IPS-NIHi7 (cell line): ENCODE results near the gene EBPL.
"Not testable (repeated sequence)": the region's sequence is repeated elsewhere in the genome, so short reads cannot be mapped to it uniquely, and the experiment has no call there.

Experiments
- DNase-seq: peaks from one replicate; pipeline ENCODE4 v3.0.0; 2012; ENCODE audit warnings: mixed read lengths; ENCODE audit errors: extremely low spot score

The EBPL gene

DNA sequence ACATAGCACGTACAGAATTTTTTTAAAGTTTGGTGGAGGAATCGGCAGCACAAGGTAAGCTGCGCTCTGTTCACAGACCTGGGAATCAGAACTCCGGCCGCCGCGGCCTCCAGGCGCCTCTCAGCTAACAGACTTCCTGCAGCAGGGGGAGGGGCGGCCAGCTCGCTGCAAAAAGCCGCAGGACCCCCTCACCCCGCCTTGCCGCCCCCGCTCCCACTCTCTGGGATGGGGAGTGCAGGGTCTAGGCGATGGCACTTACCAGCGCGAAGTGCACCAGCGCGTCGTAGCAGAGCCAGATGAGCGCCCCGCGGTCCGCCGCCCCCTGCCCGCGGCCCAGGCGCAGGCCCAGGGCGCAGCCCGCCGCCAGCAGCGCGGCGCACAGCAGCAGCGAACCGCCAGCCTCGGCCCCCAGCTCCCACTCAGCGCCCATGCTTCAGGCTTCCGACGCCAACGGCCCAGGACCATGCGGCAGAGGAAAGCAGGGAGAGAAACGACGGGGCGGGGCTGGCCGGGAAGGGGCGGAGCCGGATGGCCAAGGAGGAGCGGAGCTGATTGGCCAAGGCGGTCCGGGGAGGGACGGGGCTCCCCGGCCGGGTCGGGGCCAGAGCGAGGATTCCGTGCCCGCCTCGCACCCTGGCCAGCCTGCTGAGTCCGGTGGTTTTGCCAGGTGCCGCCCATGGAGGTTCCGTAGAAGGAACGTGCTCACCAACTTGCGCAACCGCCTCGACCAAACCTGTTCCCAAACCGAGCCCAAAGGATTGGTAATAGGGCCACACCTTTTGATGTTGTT, at the start of gene EBPL:
TSS of gene EBPL (minus strand) at position 492 of the 790 bp plus-strand sequence. CDS start at position 430, 62 bp downstream.
- peak; percentile 98 for DNase-seq

- no peak for DNase-seq
Measured at GRCh38 chr13:49740870-49741269, 49.6 kb upstream of the EBPL start.

DNA sequence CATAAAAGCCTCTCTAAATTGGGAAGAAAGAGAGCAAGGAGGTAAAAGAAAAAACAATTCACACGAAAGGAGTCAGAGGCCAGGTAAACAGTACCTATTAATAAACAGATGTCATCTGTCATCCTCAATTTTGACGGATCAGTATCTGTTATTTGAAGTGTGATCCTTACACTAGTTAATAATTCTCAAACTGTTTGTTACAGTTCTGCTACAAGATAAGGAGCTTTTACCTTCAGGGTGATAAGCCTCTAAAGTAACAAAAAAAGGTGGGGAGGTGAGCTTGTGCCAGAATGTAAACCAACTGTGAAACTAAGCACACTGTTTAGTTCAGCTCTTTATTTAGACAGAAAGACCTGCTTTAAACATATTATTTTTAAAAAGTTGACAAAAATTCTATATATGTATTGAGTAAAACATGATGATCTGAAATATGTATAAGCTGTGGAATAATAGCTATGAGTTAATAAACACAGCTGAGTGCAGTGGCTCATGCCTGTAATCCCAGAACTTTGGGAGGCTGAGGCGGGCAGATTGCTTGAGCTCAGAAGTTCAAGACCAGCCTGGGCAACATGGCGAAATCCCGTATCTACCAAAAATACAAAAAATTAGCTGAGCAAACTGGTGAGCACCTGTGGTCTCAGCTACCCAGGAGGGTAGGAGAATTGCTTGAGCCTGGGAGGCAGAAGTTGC, 48.4 kb upstream of the EBPL start:
- DNase-seq = no peak

DNA sequence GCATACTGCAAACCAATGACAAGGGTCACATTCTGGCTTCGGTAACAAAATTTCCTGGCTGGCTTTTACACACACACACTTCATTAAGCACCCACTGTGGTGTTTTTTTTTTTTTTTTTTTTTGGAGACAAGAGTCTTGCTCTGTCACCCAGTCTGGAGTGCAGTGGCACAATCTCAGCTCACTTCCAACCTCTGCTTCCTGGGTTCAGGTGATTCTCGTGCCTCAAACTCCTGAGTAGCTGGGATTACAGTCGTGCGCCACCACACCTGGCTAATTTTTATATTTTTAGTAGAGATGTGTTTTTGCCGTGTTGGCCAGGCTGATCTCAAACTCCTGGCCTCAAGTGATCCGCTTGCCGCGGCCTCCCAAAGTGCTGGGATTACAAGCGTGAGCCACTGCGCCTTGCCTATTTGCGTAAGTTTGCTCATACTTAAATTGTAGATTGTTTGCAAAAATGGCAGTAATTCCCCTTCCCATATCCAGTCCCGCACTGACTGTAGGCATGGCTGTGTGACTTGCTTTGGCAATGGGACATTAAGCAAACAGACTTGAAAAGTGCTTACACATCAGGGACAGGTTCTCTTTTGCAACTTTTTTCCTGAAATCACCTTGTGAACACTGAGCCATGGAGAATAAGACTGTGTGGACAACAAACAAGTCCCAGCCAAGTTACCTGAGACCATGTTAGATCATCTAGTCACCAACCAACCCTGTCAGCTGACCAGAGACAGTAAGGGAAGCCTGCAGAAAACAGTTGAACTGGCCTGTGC, 42.1 kb upstream of the EBPL start:
- DNase-seq = peak; percentile 8

- DNase-seq = no peak
Measured at GRCh38 chr13:49731766-49732165, 40.5 kb upstream of the EBPL start.

GRCh38 chr13:49716615-49717014, 25.3 kb upstream of the EBPL start:
- DNase-seq = no peak

DNA sequence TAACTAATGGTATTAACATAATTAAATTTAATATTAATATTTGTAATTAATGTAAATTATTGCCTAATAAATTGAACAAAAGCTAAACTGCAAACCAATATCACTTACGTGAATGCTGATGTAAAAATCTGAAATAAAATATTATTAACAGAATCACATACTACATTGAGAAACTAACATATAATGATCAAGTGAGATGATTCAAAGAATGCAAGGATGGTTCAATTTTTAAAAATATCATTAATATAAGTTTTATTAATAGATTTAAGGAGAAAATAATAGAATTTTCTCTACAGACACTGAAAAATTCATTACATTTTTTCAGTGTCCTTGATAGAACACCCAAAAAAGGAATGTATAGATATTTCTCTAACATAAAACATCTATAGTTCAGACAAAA, 23.5 kb upstream of the EBPL start:
- no peak for DNase-seq

GRCh38 chr13:49711218-49711863, 20.1 kb upstream of the EBPL start:
- no peak for DNase-seq

DNA sequence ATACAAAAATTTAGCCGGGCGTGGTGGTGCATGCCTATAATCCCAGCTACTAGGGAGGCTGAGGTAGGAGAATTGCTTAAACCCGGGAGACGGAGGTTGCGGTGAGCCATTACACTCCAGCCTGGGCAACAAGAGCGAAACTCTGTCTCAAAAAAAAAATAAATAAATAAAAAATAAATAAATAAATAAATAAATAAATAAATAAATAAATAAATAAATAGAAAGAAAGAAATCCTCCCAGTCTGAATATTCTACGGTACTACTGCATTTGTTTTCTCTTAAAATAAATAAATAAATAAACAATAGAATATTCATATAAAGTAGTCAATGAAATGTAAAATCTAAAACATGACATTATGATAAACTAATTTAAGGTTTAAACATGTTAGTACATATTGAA, 13.0 kb upstream of the EBPL start:
- not testable (repeated sequence) for DNase-seq

- DNase-seq = no peak
Measured at GRCh38 chr13:49701491-49701890, 10.2 kb upstream of the EBPL start.

GRCh38 chr13:49697468-49697867, 6.2 kb upstream of the EBPL start:
- DNase-seq = no peak

- DNase-seq = no peak
Measured at GRCh38 chr13:49694446-49694845, 3.2 kb upstream of the EBPL start.

DNA sequence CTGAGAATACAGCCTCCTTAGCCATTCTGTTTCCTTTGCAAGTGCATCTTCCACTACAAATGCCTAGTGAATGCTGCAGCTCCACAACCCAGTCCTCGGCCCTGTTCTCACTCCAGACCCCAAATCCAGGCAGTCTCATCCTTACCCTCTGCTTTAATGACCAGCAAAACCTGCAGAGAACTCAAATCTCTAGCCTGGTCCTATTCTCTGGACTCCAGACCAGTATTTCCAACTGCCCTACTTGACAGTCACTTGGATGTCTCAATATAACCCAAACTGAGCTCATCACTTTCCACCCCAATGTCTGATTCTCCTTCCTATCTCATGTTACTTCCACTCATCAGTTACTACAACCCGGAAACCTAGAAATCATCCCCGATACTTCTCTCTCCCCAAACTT, 2.6 kb upstream of the EBPL start:
- no peak for DNase-seq

DNA sequence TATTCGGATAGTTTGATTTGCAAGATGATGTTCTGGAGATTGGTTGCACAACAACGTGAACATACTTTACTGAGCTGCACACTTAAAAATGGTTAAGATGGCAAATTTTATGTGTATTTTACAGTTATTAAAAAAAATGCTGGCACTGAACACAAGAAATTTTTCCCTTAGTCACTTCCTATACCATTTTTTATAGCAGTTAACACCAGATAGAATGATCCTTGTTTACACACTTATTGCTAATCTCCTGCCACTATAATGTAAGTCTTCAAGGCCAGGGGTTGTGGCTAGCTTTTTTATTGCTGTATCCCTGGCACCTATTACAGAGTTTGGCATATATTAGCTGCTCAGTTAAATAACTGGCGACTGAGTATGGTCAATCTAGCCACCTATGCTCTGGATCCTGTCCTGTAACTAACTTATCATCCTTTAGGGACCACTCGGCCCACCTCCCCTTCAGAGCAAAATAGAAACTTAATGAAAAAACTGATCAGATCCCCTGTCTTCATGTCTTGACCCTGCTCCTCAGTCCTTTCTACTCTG, 2.0 kb upstream of the EBPL start:
- no peak for DNase-seq

DNA sequence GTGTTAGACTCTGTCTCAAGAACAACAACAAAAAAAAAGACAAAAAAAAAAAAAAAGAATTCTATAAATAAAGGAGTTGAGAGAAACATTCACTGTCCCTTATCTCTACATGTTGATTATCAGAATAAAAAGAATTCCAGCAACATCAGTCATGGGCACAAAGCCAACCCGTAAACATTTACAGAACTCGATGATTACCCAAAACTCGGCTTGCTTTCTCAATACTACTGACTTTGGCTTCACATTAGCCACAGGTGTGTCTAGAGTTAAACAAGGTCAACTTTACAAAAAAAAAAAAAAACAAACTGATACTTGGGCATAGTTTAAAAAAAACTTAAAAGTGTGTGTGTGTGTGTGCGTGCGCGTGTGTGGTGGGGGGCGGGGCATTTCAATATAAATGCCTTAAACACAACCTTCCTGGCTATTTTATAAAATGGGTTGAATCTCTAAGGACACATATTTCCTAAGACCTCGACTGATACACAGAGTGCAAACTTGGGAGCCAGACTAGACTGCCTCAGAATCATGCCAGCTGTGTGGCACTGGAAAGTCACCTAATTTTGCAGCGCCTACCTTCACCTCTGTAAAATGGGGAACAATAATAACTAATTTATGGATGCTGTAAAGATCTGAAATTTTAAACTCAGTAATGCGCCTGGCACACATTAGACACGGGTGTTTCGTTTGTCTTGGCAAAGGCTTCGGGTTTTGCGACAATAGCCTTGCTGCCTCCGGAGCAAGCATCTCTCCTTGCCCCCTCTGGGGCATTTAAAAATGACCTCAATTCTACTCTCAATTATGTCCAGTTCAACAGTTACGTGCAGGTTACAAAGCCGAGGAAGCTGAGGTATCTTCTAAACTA, 922 bp downstream of the EBPL start:
- DNase-seq = no peak

DNA sequence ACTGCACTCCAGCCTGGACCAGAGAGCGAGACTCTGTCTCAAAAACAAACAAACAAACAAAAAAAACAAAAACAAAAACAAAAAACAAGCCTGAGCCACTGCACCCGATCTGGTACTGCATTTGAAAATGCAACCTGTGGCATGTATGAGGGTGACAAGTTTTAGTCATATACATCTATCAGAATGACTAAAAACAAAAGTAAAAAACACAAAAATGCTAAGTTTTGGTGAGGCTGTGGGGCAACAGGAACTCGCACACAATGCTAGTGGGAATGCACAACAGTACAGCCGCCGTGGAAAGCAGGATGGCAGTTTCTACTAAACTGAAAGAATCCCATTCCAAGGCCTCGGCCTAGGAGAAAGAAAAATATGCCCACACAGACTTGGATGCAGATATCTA, 7.8 kb downstream of the EBPL start:
- DNase-seq = no peak

DNA sequence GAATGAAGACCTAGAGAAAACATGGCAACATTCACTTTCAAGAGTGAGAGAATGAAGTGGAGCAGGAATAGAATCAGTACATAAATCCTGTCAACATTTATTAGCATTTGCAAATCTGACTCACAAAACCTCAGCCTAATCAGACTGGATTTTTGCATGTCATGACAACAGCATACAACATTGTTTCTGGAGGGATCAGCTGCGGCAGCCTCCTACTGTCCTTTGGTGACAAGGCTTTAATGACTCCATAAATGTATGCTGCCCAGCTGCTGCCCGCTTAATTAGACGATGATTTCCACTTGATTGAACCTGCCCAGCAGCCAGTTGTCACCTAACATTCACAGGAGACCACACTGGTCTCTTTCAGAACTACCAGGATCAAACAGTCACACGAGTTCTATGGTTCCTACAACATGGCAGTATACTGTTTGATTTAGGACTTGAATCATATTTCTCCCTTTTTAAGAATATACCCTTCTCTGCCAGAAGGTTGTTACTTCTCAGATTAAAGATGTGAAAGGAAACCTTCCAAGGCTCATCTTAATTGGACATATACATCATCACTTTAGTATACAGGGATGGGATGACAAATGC, 9.3 kb downstream of the EBPL start:
- no peak for DNase-seq

DNA sequence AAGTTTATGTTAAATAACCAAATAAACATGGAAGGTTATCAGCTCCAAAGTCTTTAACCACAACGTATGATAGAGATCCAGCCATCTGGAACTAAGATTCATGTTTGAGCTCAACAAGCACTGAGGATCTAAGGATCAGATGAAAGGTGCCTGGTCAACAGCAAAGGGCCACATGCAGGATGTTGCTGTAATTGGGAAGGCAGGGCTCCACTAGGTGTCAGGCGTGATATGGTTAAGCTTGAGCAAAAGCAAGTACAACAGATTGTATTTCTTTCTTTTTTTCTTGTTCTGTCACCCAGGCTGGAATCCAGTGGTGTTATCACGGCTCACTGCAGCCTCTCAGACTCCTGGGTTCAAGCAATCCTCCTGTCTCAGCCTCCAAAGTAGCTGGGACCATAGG, 12.0 kb downstream of the EBPL start:
- DNase-seq = no peak

GRCh38 chr13:49678191-49678914, 12.9 kb downstream of the EBPL start:
- no peak for DNase-seq
